GM12892 (cell line): ENCODE measurements around the gene SUGCT.
"Not testable (repeated sequence)": the region's sequence is repeated elsewhere in the genome, so short reads cannot be mapped to it uniquely, and the experiment has no call there.

Experiments used
- DNase-seq: peaks from one replicate; pipeline ENCODE4 v3.0.0; 2011; ENCODE audit not compliant: insufficient read length
- FAIRE-seq: peaks from 2 replicates; lab custom pipeline; 2011; peaks lifted over from hg19 to GRCh38; lab: Jason Lieb, UNC
- POLR2A ChIP-seq: IDR thresholded peaks from 2 replicates; pipeline ENCODE4 v1.6.1; 2011; ENCODE audit warnings: low read depth, low read length, control low read depth
- POLR2AphosphoS5 ChIP-seq: IDR thresholded peaks from 2 replicates; pipeline ENCODE4 v1.6.1; 2011; ENCODE audit warnings: low read depth, low read length, control low read depth
- TAF1 ChIP-seq: IDR thresholded peaks from 2 replicates; pipeline ENCODE4 v1.6.1; 2011; ENCODE audit warnings: low read depth, mild to moderate bottlenecking, control low read depth, low read length, borderline replicate concordance

The SUGCT gene

GRCh38 chr7:40147371-40148246 lies 12.8 kb downstream of the SUGCT start:
- no peak for TF ChIP-seq POLR2AphosphoS5
- no peak for TF ChIP-seq POLR2A
- no peak for TF ChIP-seq TAF1
- FAIRE-seq (no peak), DNase-seq (no peak)

- DNase-seq, FAIRE-seq: not testable (repeated sequence)
Observed at GRCh38 chr7:40148247-40148580, 13.4 kb downstream of the SUGCT start.

GRCh38 chr7:40148671-40149070 lies 13.9 kb downstream of the SUGCT start:
- DNase-seq (no peak), FAIRE-seq (no peak)
- no peak for TF ChIP-seq POLR2AphosphoS5
- no peak for TF ChIP-seq POLR2A
- no peak for TF ChIP-seq TAF1

GRCh38 chr7:40151504-40151903 lies 16.7 kb downstream of the SUGCT start:
- TF ChIP-seq POLR2AphosphoS5 (no peak), TAF1 (no peak), POLR2A (no peak)
- DNase-seq (no peak), FAIRE-seq (no peak)

GRCh38 chr7:40156988-40157387 lies 22.2 kb downstream of the SUGCT start:
- FAIRE-seq (no peak), DNase-seq (no peak)
- no peak for TF ChIP-seq POLR2AphosphoS5
- no peak for TF ChIP-seq TAF1
- TF ChIP-seq POLR2A = no peak

- no peak for DNase-seq
- FAIRE-seq = no peak
- no peak for TF ChIP-seq POLR2AphosphoS5
- no peak for TF ChIP-seq TAF1
- no peak for TF ChIP-seq POLR2A
Observed at GRCh38 chr7:40162516-40162915, 27.7 kb downstream of the SUGCT start.

GRCh38 chr7:40165216-40165615 lies 30.4 kb downstream of the SUGCT start:
- TF ChIP-seq POLR2AphosphoS5 = no peak
- TF ChIP-seq TAF1 = no peak
- no peak for TF ChIP-seq POLR2A
- DNase-seq (no peak), FAIRE-seq (no peak)

GRCh38 chr7:40167291-40167690 lies 32.5 kb downstream of the SUGCT start:
- no peak for FAIRE-seq
- DNase-seq = no peak
- TF ChIP-seq POLR2AphosphoS5 (no peak), TAF1 (no peak), POLR2A (no peak)

- FAIRE-seq = not testable (repeated sequence)
Observed at GRCh38 chr7:40168266-40168665, 33.5 kb downstream of the SUGCT start.

GRCh38 chr7:40173121-40173520 lies 38.3 kb downstream of the SUGCT start:
- not testable (repeated sequence) for FAIRE-seq, DNase-seq

More at GRCh38 chr7:40168266-40168665, 33.5 kb downstream of the SUGCT start:
- not testable (repeated sequence) for DNase-seq

- not testable (repeated sequence) for DNase-seq, FAIRE-seq
Observed at GRCh38 chr7:40175256-40175655, 40.5 kb downstream of the SUGCT start.

- DNase-seq = no peak
- TF ChIP-seq POLR2AphosphoS5 (no peak), POLR2A (no peak), TAF1 (no peak)
- no peak for FAIRE-seq
Observed at GRCh38 chr7:40175725-40176510, 41.1 kb downstream of the SUGCT start.

- FAIRE-seq (no peak), DNase-seq (no peak)
- TF ChIP-seq POLR2AphosphoS5 (no peak), TAF1 (no peak), POLR2A (no peak)
Observed at GRCh38 chr7:40177071-40177470, 42.3 kb downstream of the SUGCT start.
